Measurements from ENCODE around the gene PTGIR. TPM values are rescaled to one million over a fixed set of nuclear protein-coding genes. Genes with fewer than 3 reads are reported as not detected.

The PTGIR gene, protein sequence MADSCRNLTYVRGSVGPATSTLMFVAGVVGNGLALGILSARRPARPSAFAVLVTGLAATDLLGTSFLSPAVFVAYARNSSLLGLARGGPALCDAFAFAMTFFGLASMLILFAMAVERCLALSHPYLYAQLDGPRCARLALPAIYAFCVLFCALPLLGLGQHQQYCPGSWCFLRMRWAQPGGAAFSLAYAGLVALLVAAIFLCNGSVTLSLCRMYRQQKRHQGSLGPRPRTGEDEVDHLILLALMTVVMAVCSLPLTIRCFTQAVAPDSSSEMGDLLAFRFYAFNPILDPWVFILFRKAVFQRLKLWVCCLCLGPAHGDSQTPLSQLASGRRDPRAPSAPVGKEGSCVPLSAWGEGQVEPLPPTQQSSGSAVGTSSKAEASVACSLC
- total RNA-seq: 3.5 TPM

DNA sequence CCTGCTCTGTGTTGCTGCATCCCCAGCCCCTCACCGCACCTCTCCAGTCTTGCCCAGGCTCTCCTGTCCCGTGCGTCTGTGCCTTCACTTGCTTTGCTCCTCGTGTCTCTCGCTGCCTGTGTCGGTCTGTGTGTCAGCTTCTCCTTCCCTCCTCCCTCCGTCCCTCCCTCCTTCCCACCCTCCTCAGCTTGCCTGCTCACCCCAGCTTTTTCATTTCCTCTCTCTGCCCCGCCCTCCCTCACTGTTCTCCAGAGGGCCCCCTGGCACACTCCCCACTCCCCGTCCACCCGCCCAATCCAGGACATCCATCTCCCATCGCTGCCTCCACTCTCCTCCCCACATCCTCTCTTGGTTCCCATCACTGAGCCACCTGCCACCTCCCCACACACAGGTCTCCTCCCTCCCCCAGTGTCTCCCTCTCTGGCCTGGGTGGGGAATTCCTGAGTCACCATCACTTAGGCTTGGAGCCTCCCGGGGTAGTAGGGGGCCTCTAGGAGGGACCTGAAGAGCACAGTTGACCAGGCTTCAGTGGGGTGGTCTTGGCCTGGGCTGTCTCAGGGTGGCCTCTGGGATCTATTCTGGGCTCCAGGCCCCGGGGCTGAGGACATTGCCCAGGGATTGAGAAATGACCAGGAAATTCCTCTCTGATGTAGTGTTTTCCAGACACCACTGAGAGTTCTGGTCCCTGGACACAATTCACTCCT, at the start of gene PTGIR:
TSS of gene PTGIR (minus strand) at position 132 of the 704 bp plus-strand sequence. CDS start 864 bp downstream, outside the sequence.
- peak; percentile 70 for DNase-seq (ENCODE audit: low spot score)

DNA sequence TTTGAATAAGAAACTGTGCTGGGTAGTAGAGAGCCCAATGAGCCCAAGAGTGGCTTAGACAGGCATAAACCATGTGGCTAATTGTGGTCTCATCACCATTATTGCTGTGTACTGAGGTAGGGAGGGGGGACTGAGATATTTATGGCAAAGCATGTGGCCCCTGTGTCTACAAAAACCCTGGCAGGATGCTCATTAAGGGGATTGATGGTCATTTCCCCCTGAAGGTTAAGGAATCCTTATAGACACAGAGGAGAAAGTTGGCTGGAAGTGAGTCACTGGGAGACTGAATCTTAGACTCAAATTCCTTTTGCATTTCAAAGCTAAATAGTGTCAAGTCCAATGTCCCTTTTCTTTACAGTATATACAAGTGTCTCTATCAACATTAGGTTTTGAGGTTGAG, 45.9 kb upstream of the PTGIR start:
- no peak for DNase-seq (ENCODE audit: low spot score)

DNA sequence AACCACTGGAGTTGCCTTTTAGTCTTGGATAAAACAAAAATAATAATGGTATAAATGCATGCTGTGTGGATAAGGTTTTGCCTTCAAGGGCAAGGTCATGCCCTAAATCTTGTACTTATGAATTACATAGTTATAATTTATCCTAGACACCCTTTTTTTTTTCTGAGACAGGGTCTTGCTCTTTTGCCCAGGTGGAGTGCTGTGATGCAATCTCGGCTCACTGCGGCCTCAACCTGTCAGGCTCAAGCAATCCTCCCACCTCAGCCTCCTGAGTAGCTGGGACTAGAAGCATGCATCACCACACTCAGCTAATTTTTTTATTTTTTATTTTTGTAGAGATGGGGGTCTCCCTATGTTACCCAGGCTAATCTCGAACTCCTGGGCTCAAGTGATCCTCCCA, 43.8 kb upstream of the PTGIR start:
- DNase-seq (ENCODE audit: low spot score): no peak

DNA sequence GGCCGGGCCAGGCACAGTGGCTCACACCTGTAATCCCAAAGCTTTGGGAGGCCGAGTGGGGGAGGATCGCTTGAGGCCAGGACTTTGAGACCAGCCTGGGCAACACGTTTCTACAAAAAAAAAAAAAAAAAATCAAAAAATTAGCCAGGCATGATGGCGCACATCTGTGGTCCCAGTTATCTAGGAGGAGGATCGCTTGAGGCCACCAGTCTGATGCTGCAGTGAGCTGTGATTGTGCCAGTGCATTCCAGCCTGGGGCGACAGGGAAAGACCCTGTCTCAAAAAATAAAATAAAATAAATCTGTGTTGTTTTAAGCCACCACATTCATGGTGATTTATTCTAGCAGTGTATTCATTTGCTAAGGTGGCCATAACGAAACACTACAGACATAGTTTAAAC, 40.2 kb upstream of the PTGIR start:
- DNase-seq (ENCODE audit: low spot score): no peak

DNA sequence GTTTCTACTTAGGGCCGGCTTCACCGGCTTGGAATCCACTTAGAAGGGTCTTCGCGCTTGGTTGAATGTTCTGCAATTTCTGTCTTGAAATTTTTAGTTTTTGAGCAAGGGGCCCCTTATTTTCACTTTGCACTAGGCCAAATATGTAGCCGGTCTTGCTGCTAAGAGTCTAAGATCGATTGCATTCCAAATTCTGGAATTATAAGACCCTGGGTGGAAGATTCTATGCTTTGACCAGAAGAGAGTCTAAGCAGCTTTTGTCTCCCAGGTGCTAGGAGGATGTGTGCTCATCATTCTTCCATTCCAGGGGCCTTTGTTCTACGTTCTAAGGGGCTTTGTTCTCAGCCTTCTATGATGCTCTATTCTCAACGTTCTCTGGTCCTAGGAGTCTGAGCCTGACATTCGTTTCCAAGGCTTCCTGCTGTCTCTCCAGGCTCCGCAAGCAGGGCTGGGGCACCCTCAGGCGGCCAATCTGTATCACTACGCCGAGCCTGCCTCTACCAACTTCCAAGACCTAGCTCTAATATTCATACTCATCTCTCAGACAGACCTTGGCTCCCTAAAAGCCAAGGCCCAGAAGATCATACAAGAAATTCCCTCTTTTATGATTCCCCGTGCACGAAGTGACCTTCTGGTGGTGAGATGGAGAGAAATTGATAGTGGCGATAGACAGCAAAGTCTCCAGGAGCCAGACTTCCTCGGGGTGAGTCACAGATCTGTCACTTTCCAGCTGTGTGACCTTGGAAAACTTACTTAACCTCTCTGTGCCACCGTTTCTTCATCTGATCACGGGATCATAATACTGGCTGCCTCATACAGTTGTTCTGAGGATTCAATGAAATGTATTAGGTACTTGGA, 37.1 kb upstream of the PTGIR start:
- peak; percentile 88 for DNase-seq (ENCODE audit: low spot score)

DNA sequence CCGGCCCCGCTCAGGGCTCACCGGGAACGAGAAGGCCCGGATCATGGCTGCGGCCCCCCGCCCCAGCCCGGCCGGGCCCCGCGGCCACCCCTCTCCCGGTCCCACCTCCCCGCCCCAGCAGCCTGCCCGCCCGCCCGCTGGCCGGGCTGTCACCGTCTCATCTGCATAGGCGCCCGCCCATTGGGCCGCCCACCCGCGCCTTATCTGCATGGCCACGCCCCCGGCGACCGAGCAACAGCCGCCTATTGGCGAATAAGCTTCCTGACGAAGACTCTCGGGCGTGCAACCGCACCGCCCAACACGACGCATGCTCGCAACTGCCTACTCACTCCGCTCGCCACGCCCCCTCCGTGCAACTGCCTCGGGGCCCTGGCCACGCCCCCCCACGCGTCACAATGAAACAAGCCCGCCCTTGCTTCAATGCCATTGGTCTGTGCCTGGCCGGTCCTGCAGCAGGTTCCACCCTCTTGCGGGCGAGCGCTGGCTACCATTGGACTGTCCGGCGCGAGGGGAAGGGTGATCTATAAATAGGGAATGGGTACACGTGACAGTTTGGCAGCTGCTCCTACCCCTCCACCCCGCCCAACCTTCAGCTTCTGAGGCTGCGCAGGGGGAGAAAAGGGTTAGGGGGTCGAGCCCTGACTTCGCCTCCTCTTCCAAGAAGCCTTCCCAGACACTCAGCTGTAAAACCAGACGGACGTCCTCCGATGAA, 36.3 kb upstream of the PTGIR start, which contains the start of gene DACT3:
TSS of gene DACT3 (minus strand) at position 163 of the 712 bp plus-strand sequence. CDS start at position 45, 118 bp downstream.
- DNase-seq (ENCODE audit: low spot score): peak; percentile 100

DNA sequence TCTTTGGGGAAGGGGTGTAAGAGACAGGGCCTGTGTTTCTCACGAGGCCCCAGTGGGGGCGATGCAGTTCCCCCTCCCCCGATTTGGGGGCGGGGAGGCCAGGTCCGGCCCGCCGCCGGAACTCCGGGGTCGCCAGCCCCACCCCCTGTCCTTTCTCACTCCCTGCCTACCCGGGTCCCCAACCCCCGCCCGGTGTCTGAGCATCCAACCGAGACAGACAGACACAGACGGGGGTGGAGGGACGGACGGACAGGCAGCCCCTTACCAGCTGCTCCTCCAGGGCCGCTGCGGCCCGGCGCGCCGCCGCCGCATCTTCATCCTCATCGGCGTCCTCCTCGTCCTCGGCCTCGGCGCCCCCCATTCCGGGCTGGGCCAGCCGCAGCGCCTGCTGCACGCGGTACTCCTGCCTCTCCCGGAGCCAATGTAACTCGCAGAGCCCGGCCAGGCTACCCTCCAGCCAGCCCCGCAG, 35.7 kb upstream of the PTGIR start:
- DNase-seq (ENCODE audit: low spot score): peak; percentile 62

DNA sequence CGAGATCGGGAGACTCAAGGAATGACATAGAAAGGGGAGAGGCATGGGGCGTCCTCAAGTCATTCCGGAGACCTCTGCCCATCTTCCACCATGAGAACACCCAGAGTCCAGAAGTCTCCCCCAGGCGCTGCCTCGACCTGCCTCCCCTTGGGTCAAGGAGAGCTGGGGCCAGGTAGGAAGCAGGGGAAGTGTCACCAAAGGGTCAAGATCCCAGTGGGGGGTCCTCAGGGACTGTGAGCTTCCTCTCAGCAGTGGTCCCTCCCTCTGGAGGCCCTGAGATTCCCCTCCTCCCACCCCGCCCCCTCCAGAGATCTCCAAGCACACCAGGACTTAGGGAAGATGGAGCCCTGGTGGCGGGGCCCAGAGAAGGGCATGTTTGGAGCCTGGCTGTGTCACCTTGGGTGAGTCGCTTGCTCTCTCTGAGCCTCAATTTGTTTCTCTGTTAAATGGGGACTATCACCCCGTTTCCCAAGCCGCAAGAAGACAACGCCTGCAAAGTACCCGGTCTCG, 35.2 kb upstream of the PTGIR start:
- peak; percentile 57 for DNase-seq (ENCODE audit: low spot score)

DNA sequence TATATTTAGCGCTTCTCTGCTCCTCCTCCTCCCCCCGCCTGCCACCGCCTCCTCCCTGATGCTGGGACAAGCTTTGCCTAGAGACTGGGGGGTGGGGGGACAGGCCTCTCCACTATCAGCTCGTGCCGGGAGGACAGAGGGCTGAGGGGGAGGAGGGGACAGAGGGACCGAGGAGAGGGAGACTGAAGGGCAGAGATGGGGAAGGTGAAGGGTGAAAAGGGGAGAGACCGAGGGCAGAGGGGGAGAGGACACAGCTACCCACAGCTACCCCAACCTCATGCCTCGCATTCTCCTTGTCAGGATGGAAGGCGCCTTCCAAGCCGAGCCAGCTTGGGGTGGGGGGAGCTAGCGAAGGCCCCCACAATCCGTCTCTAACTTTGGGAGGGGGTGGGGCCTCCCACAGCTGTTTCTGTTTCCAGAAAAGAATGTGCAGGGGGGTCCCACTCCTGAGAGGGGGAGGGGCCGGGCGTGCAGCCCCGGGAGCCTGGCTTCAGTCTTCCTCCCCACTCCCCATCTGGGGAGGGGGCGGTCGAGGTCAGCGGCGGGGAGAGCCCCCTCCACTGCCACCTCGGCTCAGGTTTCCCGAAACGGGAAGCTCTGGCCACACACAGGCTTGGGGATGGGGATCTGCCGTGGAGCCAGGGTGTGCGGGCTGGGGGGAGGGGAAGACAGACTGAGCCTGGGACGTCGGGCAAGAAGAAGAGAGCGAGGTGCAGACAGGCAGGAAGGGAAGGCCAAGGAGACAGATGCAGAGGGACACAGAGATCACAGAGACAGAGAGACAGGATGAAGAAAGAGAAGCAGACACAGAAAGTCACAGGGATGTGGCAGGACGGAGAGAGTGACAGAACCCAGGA, 34.5 kb upstream of the PTGIR start:
- peak; percentile 62 for DNase-seq (ENCODE audit: low spot score)

DNA sequence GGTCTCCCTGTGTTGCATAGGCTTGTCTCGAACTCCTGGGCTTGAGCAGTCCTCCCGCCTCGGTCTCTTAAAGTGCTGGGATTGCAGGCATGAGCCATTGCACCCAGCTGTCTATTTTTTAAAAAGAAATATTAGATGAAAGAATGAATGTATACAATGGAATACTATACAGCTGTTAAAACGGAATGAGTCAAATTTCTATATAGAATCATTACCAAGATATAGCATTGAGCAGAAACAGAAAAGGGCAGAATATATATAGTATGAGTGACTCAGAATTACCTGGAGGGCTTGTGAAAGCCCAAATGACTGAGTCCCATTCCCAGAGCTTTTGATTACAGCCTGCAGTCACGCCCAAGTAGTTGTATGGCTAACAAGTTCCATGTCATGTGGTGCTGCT, 31.7 kb upstream of the PTGIR start:
- DNase-seq (ENCODE audit: low spot score): no peak

DNA sequence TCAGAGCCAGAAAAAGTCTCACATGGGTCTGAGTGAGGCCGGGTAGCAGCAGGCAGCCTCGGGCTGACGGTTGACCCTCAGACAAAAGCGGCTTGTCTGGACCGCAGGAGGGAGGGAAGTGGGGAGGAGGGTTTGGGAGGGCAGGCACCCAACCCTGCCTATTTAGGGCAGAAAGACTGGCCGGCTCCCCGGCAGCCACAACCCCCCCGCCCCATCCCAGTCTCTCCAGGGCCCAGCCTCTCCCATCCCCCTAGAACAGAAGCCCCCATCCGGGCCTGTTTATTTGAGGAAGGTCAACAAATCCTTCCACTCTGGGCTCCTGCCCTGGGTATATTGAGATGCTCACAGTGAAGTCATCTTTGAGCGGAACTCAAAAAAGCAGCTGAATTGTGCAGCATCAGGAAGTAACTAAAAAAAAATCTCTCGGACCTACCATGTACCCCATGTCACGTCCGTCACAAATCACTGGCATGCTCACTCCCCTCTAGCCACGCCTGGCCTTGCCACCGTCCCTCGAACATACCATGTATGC, 29.8 kb upstream of the PTGIR start:
- DNase-seq (ENCODE audit: low spot score): no peak

DNA sequence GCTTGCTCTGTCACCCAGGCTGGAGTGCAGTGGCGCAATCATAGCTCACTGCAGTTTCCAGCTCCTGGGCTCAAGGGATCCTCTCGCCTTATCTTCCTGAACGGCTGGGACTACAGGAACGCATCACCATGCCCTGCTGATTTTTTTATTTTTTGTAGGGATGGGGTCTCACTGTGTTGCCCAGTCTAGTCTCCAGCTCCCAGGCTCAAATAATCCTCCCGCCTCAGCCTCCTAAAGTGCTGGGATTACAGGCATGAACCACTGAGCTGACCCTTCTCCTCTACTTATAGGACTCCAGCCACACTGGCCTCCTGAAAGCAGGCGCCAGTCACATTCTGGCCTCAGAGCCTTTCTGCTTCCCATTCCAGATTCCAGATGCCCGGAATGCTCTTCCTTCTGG, 25.6 kb upstream of the PTGIR start:
- no peak for DNase-seq (ENCODE audit: low spot score)

DNA sequence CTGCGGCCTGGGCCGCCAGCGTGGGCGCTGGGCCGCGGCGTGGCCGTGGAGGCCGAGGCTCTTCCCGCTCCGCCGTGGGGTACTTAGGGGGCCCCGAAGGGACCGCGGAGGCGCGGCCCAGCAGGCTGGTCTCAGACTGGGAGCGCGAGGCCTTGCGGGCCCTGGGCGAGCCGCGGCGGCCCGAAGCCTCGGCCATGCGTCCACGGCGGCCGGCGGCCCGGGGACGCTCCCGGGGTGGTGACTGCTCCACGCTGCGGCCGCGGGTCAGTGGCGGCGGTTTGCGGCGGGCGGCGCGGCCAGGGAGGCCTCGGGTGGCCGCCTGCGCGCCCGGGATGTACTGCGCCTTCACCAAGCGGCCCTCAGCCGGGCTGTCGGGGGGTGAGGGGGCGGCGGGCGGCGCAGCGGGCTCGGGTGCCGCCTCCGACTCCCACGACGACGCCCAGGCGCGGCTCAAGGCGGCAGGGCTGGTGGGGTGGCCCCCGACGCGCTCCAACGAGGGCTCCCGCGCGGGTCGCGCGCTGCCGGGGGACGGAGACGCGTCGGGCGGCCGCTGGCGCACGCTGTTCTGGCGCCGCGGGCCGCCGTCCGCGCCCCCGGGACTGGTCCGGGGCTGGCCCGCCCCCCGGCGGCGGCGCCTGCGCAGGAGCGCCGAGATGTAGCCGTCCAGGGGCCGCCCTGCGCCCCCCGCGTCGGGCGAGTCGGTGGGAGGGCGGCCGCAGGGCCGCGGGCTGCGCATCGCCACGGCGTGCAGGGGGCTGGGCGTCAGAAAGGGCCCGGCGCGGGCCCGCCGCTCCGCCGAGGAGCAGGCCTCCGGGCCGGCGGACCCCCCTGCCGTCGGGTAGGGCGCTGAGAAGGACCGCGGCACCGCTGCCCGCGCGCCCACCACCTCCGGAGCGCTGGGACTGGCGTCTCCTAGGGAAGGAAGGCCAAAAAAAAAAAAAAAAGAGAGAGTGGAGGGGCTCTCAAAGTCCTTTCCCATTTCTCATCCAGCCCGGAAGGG, 24.4 kb upstream of the PTGIR start:
- no peak for DNase-seq (ENCODE audit: low spot score)

DNA sequence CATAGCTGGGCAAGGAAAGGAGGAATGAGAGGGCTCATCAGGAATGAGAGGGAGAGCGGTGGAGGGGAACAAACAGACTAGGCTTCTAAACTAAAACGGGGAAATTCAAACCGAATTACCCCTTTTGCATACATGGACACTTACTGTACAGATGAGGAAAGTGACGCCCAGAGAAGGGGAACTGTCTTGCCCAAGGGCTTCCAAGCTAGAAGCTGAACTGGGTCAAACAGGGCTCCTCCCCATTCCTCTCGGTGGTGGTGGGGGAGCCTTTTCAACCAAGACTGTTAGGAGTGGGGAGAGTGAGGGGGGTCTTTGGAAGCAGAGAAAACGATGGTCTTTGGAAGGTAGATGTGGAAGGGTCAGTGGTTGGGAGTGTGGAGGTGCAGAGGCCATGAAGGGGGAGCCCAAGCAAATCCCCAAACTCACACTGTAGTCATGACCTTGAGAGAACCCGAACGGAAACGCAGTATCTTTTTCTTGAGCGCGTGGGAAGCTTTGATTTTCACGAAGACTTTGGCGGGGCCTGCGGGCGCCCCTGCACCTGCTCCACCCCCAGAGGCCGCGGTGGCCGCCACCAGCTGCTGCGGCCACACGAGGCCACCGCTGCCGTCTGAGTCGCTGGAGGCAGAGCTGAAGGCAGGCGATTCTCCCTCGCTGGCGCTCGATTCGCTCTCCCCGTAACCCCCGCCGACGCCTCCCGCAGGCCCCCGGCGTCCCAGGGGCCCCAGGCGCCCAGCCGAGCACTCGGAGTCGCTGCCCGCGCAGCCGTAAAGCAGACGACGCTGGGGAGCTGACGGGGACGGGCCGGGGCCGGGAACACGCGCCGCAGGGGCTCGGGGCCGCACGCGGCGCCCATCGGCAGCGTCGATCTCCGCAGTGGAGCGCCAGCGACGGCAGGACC, 23.4 kb upstream of the PTGIR start:
- no peak for DNase-seq (ENCODE audit: low spot score)

DNA sequence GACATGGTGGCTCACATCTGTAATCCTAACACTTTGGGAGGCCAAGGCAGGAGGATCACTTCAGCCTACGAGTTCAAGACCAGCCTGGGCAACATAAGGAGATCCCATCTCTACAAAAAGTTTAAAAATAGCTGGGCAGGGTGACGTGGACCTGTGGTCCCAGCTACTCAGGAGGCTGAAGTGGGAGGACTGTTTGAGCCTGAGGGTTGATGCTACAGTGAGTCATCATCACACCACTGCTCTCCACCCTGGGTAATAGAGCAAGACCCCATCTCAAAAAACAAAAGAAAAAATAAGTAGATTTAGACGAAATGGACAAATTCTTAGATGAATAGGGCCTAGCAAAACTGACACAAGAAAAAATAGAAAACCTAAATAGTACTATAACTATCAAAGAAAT, 21.5 kb upstream of the PTGIR start:
- no peak for DNase-seq (ENCODE audit: low spot score)

DNA sequence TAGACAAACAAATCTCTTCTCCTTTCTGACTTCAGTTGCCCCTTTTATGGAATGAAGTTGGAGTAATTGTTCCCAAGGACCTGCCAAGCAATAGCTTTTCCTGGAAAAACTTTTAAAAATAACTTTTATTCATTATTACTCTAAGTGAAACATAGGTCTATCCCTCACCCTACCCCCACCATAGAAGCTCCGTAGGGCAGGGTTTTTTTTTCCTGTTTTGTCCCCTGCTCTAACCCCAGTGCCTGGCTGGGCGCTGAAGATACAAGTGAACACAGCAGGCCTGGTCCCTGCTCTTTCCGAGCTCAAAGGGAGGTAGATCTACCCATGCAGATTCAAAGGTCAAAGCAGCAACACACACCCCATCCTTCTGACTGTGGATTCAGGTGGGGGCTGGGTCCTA, 19.8 kb upstream of the PTGIR start:
- no peak for DNase-seq (ENCODE audit: low spot score)

DNA sequence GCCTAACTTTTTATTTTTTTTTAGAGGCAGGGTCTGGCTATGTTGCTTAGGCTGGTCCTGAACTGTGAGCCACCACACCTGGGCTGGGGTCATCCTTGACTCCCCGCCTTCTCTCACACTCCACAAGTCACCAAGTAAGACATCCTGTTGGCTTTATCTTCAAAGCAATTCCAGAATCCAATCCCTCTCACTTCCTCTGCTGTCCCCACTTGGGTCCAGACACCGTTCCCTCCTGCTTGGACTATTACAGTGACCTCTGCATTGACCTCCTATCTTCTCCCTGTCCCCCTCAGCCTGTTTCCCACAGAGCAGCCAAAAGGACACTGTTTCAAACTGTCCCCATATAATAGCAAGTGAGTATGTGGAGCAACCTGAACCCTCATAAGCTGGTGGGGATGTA, 15.8 kb upstream of the PTGIR start:
- no peak for DNase-seq (ENCODE audit: low spot score)
